ENCODE measurements around the gene ZC3H18.

GRCh38 chr16:88539652-88540345 lies 30.4 kb upstream of the ZC3H18 start:
- TF ChIP-seq CTCF (IDR thresholded peaks at IDR 0.05) (no peak), ZFX (IDR thresholded peaks at IDR 0.05; ENCODE audit: borderline replicate concordance) (no peak)
